Endothelial cell of umbilical vein (primary cell): ENCODE measurements around the gene SYT7. TPM values are rescaled to one million over a fixed set of nuclear protein-coding genes. Genes with fewer than 3 reads are reported as not detected.
A peak's percentile ranks its signal among the peaks of the same experiment; 100 is the strongest.

ENCODE experiments used
- BruUV-seq: library from RNA; stranded (reverse); fragments of 400-500 nt; replicated peaks from 2 replicates; lab custom pipeline; 2021; lab: Mats Ljungman, UMichigan
- CTCF ChIA-PET: fragments of 300-600, 350-600 bp; sonication (Branson Sonifier 250); formaldehyde crosslinking; loops from one replicate; lab custom pipeline; 2021; ENCODE audit warnings: antibody characterized with exemption, inconsistent platforms; lab: Charles Lee
- POLR2A ChIA-PET: fragments of 300-600, 350-600 bp; sonication (Branson Sonifier 250); formaldehyde crosslinking; loops from one replicate; lab custom pipeline; 2021; ENCODE audit warnings: antibody characterized with exemption, inconsistent platforms; lab: Charles Lee
- DNase-seq: peaks from one replicate; pipeline ENCODE4 v3.0.0-alpha.2; 2011; ENCODE audit warnings: low read depth, low spot score
- FAIRE-seq: peaks from 2 replicates; lab custom pipeline; 2011; peaks lifted over from hg19 to GRCh38; lab: Jason Lieb, UNC
- H2AFZ ChIP-seq: 2 replicates; pipeline ENCODE4 v1.6.0; 2012; ENCODE audit warnings: low read depth, low read length, control low read depth, inconsistent platforms
- H3K27ac ChIP-seq: 2 replicates; pipeline ENCODE4 v1.5.1; 2011; ENCODE audit warnings: low read depth, mild to moderate bottlenecking, control low read depth, low read length, moderate library complexity; ENCODE audit not compliant: insufficient read depth
- H3K27me3 ChIP-seq, 2 experiments: 2 replicates each; pipeline versions ENCODE4 v1.6.0 to v1.6.1; 2011; ENCODE audit warnings: low read length in 2 of 2, mixed read lengths in 1 of 2; ENCODE audit not compliant: control insufficient read depth in 2 of 2, insufficient read depth in 2 of 2
- H3K36me3 ChIP-seq, 2 experiments: 2 replicates in 1 of 2; 3 replicates in 1 of 2; pipeline ENCODE4 v1.5.1; 2011; ENCODE audit warnings: low read length in 2 of 2, mild to moderate bottlenecking in 1 of 2, moderate library complexity in 1 of 2; ENCODE audit not compliant: control insufficient read depth in 2 of 2, insufficient read depth in 2 of 2; ENCODE audit errors: extremely low read depth in 1 of 2
- H3K4me1 ChIP-seq: 3 replicates; pipeline ENCODE4 v1.5.1; 2011; ENCODE audit warnings: mild to moderate bottlenecking, low read length; ENCODE audit not compliant: control insufficient read depth, insufficient read depth; ENCODE audit errors: extremely low read depth
- H3K4me2 ChIP-seq: 2 replicates; pipeline ENCODE4 v1.6.1; 2011; ENCODE audit warnings: low read length, control low read depth, mixed read lengths; ENCODE audit not compliant: insufficient read depth
- H3K4me3 ChIP-seq, 3 experiments: fragments of 200-600 bp in 1 of 3; sonication (generic), shearing (Covaris generic) in 1 of 3; replicated peaks in 1 of 3; 2 replicates each; pipeline ENCODE4 v1.5.1; 2011 to 2016; ENCODE audit warnings: control low read depth in 3 of 3, low read length in 3 of 3, mild to moderate bottlenecking in 2 of 3, inconsistent platforms in 1 of 3, low read depth in 1 of 3, moderate library complexity in 1 of 3; ENCODE audit not compliant: insufficient read depth in 1 of 3
- H3K79me2 ChIP-seq: 2 replicates; pipeline ENCODE4 v1.6.0; 2012; ENCODE audit warnings: low read length, inconsistent platforms; ENCODE audit not compliant: control insufficient read depth, insufficient read depth
- H3K9ac ChIP-seq: replicated peaks from 2 replicates; pipeline ENCODE3; 2011; ENCODE audit warnings: low read length, control low read depth; ENCODE audit not compliant: insufficient read depth; ENCODE audit errors: extremely low read depth
- H3K9me1 ChIP-seq: replicated peaks from 3 replicates; pipeline ENCODE4 v1.6.0; 2011; ENCODE audit warnings: mild to moderate bottlenecking, low read length; ENCODE audit not compliant: control insufficient read depth, insufficient read depth; ENCODE audit errors: extremely low read depth
- H3K9me3 ChIP-seq: replicated peaks from 2 replicates; pipeline ENCODE4 v1.5.1; 2012; ENCODE audit warnings: low read length, inconsistent platforms; ENCODE audit not compliant: control insufficient read depth, insufficient read depth
- H4K20me1 ChIP-seq: replicated peaks from 2 replicates; pipeline ENCODE3; 2011; ENCODE audit warnings: mild to moderate bottlenecking, low read length; ENCODE audit not compliant: control insufficient read depth, insufficient read depth; ENCODE audit errors: extremely low read depth
- CTCF ChIP-seq, 2 donors: IDR thresholded peaks; 1 replicate in 1 of 2; 2 replicates in 1 of 2; pipeline ENCODE4 v1.5.1; 2011; ENCODE audit warnings: low read length in 2 of 2, mild to moderate bottlenecking in 2 of 2, moderate library complexity in 2 of 2, control low read depth in 1 of 2, inconsistent platforms in 1 of 2, low read depth in 1 of 2; ENCODE audit not compliant: insufficient read depth in 1 of 2; ENCODE audit errors: extremely low read depth in 1 of 2
- FOS ChIP-seq: IDR thresholded peaks from 2 replicates; pipeline ENCODE4 v1.6.1; 2011; ENCODE audit warnings: mild to moderate bottlenecking, low read length, moderate library complexity, borderline replicate concordance; ENCODE audit not compliant: insufficient read depth
- JUN ChIP-seq: IDR thresholded peaks from 2 replicates; pipeline ENCODE4 v1.6.1; 2011; ENCODE audit warnings: borderline replicate concordance, low read depth; ENCODE audit not compliant: insufficient read length, insufficient read depth
- MAX ChIP-seq: IDR thresholded peaks from 2 replicates; pipeline ENCODE4 v1.6.1; 2011; ENCODE audit not compliant: insufficient read depth, insufficient read length
- dilution Hi-C: fragments of 300-500 bp; cut with MboI; formaldehyde crosslinking; loops from one replicate; pipeline ENCODE4 v1.15.0; 2019; ENCODE audit warnings: low sequenced_read_pairs; ENCODE audit not compliant: extremely low pct_ligation_motif_present
- intact Hi-C: fragments of 100-400 bp; cut with micrococcal nuclease; formaldehyde crosslinking; loops from one replicate; pipeline ENCODE4 v1.10.0; 2022
- polyA plus RNA-seq, 4 experiments: library from polyadenylated mRNA; depleted of rRNA in 3 of 4; stranded (reverse) in 3 of 4; unstranded in 1 of 4; fragments of >200 nt; gene quantifications; 2 replicates each; pipeline versions ENCODE4 v1.2.1 to v1.2.3, GENCODE V29; 2011 to 2012; ENCODE audit warnings: missing spikeins in 1 of 4
- total RNA-seq: library from RNA; stranded (reverse); gene quantifications from 2 replicates; pipeline ENCODE4 v1.2.3, GENCODE V29; 2021

The SYT7 gene
- total and polyA plus RNA-seq, 2 donors (not counting 3 experiments of a cell fraction or from before 2014, with no cell fraction given) = 0.08 to 0.55 TPM

GRCh38 chr11:61628662-61628970 is 47.7 kb upstream of the SYT7 start:
- BruUV-seq = no TSS peak
- dilution Hi-C loops = no loop called here
- POLR2A ChIA-PET = no interaction called here

GRCh38 chr11:61627850-61628661 is 47.2 kb upstream of the SYT7 start:
- no peak for TF ChIP-seq MAX
- peak; percentile 82 to 92 for TF ChIP-seq CTCF (IDR thresholded peaks at IDR 0.05; ENCODE audit: extremely low read depth in 1 of 2, insufficient read depth in 1 of 2, low read depth in 1 of 2, low read length in 2 of 2)
- H3K9me1 ChIP-seq = no peaks in the 10 kb centered on the region
- no peaks in the 10 kb centered on the region for H3K4me1 ChIP-seq
- H3K9ac ChIP-seq = no peak overlapping the region
- H3K36me3 ChIP-seq = no peaks in the 10 kb centered on the region
- POLR2A ChIA-PET = no interaction called here
- FAIRE-seq (peak; percentile 85), DNase-seq (peak; percentile 55)
- BruUV-seq = no TSS peak
- no peak overlapping the region for H3K4me3 ChIP-seq
- H3K27ac ChIP-seq = no peak overlapping the region
- H3K4me2 ChIP-seq = no peak overlapping the region
- H3K9me3 ChIP-seq = no peaks in the 10 kb centered on the region
- dilution Hi-C loops = no loop called here
- CTCF ChIA-PET = interaction anchor here (0.9 to 4.9 kb wide), 13 partner anchors 9 to 181 kb away, joined by 3 to 29 read pairs (median 6); no protein-coding TSS in a partner anchor
- no peaks in the 10 kb centered on the region for H3K79me2 ChIP-seq
- H3K27me3 ChIP-seq = no peaks in the 10 kb centered on the region
- intact Hi-C loops = loop anchor here (1.0 to 5.0 kb wide), 5 partner anchors 47 to 182 kb away; partner anchors contain the start of gene SYT7
- H4K20me1 ChIP-seq = no peaks in the 10 kb centered on the region
- no peak overlapping the region for H2AFZ ChIP-seq

More at GRCh38 chr11:61628662-61628970, 47.7 kb upstream of the SYT7 start:
- Histone ChIP-seq H3K4me1 (no peaks in the 10 kb centered on the region), H3K79me2 (no peaks in the 10 kb centered on the region), H3K36me3 (no peaks in the 10 kb centered on the region), H3K4me2 (no peak overlapping the region), H3K27me3 (no peaks in the 10 kb centered on the region), H4K20me1 (no peaks in the 10 kb centered on the region), H3K4me3 (no peak overlapping the region), H3K9me1 (no peaks in the 10 kb centered on the region), H3K9me3 (no peaks in the 10 kb centered on the region), H2AFZ (no peak overlapping the region), H3K9ac (no peak overlapping the region), H3K27ac (no peak overlapping the region)
- DNase-seq (no peak), FAIRE-seq (no peak)
- intact Hi-C loops = loop anchor here (1.0 to 5.0 kb wide), 5 partner anchors 47 to 182 kb away; partner anchors contain the start of gene SYT7
- CTCF ChIA-PET = interaction anchor here (0.9 to 4.9 kb wide), 12 partner anchors 9 to 182 kb away, joined by 3 to 29 read pairs (median 6); no protein-coding TSS in a partner anchor
- TF ChIP-seq MAX (no peak), FOS (no peak), JUN (no peak)
